ENCODE measurements around the gene LASP1. TPM values are rescaled to one million over a fixed set of nuclear protein-coding genes. Genes with fewer than 3 reads are reported as not detected.
"Not testable (repeated sequence)": the region's sequence is repeated elsewhere in the genome, so short reads cannot be mapped to it uniquely, and the experiment has no call there.

The LASP1 gene
- total RNA-seq, 1 donor = 81.9 TPM

DNA sequence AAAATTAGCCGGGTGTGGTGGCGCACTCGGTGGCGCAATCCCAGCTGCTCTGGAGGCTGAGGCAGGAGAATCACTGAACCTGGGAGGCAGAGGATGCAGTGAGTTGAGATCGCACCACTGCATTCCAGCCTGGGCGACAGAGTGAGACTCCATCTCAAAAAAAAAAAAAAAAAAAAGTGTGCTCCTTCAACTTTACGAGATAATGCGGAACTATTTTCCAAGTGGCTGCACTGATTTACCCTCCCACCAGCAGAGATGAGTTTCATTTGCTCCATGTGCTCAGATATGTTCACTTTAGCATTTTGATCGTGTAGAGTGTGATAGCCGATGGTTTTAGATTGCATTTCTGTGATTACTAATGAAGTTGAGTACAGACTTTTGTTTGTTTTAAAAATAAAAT, 35.5 kb downstream of the LASP1 start:
- DNase-seq (ENCODE audit: low read depth in 2 of 3, low spot score in 2 of 3) = no peak

DNA sequence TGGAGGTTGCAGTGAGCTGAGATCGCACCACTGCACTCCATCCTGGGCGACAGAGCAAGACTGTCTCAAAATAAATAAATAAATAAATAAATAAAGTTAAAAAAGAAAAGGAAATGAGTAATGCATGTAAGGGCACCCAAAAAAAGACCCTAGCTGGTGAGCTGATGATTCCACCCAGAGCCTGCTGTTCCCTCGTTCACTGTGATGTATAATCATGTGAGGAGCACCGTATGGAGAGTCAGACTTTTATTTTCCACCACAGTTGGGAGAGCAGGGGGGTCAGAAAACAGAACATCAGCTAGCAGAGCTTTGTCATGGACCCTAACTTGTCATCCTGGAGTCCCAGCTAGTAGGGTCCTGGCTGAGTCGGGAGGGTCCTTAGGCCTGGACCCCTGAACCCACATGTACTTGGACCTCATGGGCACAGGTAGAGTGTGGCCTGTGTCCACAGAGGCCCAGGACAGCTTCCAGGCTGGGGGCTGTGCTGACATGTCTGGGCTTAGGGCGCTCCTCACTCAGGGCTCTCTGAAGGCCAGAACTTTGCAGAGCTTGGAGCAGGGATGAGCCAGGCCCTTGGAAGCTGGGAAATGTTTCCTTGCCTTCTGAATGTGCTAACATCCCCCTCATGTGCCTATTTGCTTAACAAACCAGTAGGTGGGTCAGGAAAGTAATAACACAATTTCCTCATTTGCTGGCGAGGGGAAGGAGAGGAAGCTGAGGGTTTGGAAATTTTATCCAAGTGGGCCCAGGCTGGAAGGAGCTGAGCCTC, 36.8 kb downstream of the LASP1 start:
- DNase-seq (ENCODE audit: low read depth in 2 of 3, low spot score in 2 of 3) = no peak

DNA sequence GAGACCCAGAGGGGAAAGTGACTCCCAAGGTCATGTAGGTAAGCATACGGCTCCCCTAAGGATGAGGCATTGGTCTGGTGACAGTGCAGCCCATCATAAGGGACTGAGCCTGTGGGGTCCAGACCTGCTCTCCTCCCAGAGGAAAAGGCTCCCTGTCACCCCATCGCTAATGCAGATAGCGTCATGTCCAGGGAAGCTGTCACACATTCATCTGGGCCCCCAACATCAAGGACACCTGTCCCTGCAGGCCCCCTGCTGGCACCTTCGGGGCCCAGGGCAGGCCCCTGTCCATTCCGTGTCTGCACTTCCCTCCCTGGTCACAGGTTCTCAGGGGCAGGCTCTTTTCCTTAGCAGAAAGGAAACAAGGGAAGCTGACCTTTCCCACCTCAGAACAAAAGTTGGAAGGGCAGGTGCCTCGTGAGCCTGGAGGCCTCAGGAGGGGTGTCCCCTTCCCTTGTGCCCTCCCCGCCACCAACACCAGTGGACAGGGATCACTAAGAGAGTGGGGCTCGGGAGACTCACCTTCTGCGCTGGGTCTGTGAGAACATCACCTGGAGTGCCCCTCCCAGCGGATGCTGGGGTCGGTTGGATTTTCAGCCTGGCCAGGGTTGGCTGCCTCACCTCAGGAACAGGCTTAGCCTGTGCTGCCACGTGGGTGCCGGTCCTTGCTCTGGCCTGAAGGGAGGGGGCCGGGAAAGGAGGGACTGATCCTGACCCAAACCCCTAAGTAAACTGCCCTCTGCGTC, 38.2 kb downstream of the LASP1 start:
- DNase-seq (ENCODE audit: low read depth in 2 of 3, low spot score in 2 of 3) = no peak

DNA sequence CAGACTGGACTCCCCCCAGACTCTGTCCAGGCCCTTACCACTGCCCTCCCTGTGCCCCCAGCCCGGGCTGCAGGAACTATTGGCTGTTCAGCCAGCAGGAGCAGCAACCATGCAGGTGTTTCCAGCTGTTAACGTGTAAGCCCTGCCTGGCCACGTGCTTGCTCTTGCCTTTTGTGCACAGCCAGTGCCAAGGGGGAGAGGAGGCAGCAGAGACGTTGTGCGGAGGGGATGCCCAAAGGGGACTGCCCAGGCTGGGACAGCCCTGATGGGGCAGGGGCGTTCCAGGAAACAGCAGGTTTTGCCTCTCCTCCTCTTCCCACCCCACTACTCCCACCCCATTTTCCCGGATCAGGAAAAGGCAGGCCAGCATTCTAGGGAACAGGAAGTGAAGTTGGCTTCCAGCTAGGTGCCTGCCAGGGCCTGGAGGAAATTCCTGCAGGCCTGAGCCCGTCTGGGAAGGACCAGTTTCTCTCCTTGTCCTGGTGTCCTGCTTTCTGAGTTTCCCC, 38.9 kb downstream of the LASP1 start:
- DNase-seq (ENCODE audit: low read depth in 2 of 3, low spot score in 2 of 3) = no peak

DNA sequence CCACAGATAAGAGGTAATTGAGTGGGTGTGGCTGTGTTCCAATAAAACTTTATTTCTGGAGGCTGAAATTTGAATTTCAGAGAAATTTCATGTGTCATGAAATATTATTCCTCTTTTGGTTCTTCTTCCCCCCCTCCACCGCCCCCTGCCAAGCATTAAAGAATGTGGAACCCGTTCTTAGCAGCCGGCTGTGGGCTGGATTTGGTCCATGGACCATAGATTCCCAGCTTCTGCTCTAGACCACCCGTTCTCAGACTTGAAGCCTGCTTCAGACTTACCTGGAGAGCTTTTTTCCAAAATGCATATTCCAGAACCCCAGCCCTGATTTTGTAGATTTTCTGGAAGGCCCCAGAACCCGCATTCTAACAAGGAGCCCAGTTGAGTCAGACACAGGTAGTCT, 40.5 kb downstream of the LASP1 start:
- DNase-seq (ENCODE audit: low read depth in 2 of 3, low spot score in 2 of 3) = no peak

DNA sequence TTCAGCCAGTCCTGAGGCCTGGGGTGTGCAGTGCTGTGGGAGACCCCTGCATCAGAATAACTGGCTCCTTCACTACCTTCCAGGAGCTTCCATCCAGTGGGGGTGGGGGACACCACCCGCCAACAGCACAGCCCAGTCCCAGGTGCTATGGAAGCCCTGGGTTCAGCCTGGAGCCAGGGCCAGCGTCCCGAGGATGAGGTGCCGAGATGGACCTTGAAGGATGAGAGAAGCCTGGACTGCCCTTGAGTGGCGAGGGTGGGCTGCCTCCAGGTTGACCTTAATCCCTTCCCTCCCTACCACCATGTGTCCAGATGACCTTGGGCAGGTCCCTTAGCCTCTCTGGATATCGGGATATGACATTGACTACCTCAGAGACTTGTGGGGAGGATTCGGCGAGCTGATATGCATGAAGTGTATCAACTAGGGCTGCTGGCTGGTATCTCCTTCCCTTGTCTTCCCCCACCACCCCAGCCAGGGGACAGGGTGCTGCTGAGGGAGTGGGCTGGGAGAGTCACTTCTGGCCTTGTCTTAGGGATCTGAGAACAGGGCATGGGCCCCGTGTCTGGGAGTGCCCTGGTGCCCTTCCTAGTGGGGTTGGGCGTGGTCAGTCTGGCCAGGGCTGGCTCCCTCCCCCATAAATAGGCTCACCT, 41.3 kb downstream of the LASP1 start:
- DNase-seq (ENCODE audit: low read depth in 2 of 3, low spot score in 2 of 3) = no peak

DNA sequence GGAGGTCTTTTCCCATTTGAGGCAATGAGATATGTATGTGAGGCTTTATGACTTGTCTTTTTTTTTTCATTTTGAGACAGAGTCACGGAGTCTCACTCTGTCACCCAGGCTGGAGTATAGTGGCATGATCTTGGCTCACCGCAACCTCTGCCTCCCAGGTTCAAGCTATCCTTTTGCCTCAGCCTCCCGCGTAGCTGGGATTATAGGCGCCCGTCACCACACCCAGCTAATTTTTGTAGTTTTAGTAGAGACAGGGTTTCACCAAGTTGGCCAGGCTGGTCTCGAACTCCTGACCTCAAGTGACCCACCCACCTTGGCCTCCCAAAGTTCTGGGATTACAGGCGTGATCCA, 41.8 kb downstream of the LASP1 start:
- not testable (repeated sequence) for DNase-seq (ENCODE audit: low read depth in 2 of 3, low spot score in 2 of 3)

DNA sequence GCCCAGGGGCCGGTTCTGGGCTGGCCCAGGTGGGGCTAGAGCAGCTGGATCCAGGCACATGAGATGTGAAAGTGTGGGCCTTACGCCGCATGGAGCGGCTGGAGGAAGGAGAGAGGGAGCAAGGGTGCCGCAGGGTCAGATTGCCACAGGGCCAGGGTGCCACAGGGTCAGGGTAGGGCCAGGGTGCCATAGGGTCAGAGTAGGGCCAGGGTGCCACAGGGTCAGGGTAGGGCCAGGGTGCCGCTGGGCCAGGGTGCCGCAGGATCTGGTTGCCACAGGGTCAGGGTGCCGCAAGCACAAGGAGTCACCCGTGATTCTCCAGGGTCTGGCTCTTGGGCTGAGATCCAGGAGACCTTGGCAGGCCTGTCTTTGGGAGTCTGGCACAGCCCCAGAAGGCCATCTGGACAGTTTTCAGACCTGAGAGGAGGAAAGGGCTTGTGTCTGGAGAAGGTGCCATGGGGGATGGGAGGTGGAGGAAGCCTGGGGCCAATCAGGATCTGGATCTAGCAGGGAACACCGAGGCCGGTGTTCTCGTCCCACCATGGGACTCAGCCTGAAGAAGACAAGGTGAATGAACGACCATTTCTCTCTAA, 42.5 kb downstream of the LASP1 start:
- DNase-seq (ENCODE audit: low read depth in 2 of 3, low spot score in 2 of 3) = no peak

DNA sequence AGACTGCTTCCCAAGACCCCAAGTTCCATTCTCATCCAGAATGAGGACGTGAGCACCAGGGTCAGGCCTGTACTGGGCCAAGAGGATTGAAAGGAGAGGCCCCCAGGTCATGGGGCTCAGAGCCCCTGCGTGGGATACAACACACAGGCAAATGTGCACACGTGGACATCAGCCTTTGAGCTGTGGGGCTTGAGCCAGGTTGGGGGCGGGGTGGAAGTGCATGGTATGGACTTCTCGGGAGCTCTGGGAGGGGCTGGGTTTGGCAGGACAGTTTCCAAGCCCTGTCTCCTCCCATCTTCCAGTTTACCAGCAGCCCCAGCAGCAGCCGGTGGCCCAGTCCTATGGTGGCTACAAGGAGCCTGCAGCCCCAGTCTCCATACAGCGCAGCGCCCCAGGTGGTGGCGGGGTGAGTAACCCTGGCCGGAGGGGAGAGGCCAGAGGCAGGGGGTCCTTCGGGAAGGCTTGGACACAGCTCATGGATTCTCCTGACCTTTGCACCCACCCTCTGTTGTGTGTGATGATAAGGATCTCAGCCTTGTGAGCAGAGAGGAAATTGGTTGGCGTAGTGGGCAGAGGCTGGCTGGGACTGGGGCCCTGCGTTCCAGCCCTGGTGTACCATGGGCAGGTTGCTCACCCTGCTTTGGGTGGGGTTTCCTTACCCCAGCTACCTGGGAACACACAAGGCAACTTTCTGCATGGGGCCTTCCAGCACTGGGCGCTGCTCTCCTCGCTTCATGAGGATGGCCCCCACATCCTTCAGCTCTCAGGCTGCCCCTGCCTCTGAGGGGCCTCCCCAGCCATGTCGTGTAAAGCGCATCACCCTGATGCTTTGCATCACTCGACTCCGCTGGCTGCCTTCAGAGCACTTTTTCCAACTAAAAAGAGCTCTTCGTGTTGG, 45.1 kb downstream of the LASP1 start:
- DNase-seq (ENCODE audit: low read depth in 2 of 3, low spot score in 2 of 3) = no peak

DNA sequence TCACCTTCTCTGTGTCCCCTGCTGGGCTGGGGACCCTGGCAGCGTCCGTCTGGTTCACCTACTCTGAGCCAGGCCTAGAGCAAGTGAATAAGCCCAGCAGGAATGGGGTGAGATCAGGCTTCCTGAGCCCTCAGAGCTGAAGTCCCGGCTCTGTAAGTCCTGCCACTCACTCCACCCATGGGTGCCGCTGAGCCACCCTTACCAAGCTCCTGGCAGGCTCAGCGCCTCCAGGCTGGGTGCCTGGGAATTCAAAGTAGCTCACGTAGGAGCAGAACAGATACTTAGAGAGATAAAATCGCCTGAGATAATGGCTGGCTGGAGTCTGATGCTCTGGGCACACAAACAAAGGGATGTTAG, 45.8 kb downstream of the LASP1 start:
- DNase-seq (ENCODE audit: low read depth in 2 of 3, low spot score in 2 of 3) = no peak

DNA sequence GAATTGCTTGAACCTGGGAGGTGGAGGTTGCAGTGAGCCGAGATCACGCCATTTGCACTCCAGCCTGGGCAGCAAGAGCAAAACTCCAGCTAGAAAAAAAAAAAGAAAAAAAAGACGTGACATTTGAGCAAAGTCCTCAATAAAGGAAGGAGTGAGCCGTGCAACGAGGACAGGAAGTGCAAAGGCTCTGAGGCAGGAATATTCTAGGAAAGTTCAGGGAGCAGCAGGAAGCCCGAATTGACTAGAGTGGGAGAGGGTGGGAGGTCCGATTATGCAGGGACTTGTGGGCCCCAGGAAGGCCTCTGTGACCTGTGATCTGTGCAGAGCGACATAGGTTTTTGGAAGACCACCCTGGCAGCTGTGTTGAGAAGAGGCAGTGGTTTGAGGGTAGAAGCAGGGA, 46.9 kb downstream of the LASP1 start:
- no peak for DNase-seq (ENCODE audit: low read depth in 2 of 3, low spot score in 2 of 3)

DNA sequence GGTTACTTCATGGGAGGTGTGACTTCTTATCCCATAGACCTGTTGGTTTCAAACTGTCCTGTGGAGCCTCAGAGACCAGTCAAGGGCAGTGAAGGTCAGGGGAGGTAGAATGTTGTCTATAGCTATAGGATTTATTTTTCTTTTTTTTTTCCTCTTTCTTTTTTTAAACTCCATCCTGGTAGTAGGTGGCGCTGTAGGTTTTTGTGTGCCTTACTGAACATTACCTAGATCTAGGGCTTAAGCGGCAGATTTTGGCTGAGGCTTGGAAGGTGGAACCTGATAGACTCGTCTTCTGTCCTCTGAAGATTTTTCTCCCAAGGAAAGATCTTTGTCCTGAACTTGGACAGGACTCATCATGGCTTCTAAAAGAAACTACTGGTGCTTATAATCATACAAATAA, 47.4 kb downstream of the LASP1 start:
- no peak for DNase-seq (ENCODE audit: low read depth in 2 of 3, low spot score in 2 of 3)

DNA sequence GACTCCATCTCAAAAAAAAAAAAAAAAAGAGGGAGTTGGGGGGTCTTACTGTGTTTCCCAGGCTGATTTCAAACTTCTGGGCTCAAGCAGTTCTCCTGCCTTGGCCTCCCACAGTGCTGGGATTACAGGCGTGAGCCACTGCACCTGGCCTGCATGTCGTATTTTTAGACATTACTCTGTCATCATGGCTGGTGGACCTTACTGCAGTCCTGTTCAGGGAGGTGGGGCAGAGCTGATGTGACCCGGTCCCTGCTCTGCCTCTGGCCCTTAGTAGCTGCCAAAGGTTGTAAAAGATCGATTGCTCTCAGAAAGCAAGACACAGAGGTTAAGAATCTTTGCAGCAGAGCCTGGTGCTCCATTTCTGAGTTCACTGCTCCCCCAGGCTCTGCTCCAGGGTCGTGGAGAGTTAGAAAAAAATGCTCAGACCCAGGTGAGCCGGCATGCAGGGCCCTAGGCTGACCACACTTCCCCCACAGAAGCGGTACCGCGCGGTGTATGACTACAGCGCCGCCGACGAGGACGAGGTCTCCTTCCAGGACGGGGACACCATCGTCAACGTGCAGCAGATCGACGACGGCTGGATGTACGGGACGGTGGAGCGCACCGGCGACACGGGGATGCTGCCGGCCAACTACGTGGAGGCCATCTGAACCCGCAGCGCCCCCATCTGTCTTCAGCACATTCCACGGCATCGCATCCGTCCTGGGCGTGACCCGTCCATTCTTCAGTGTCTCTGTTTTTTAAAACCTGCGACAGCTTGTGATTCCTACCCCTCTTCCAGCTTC, 48.5 kb downstream of the LASP1 start:
- no peak for DNase-seq (ENCODE audit: low read depth in 2 of 3, low spot score in 2 of 3)

DNA sequence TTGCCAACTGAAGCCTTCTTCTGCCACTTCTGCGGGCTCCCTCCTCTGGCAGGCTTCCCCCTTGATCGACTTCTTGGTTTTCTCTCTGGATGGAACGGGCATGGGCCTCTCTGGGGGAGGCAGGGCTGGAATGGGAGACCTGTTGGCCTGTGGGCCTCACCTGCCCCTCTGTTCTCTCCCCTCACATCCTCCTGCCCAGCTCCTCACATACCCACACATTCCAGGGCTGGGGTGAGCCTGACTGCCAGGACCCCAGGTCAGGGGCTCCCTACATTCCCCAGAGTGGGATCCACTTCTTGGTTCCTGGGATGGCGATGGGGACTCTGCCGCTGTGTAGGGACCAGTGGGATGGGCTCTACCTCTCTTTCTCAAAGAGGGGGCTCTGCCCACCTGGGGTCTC, 49.1 kb downstream of the LASP1 start:
- DNase-seq (ENCODE audit: low read depth in 2 of 3, low spot score in 2 of 3) = no peak

DNA sequence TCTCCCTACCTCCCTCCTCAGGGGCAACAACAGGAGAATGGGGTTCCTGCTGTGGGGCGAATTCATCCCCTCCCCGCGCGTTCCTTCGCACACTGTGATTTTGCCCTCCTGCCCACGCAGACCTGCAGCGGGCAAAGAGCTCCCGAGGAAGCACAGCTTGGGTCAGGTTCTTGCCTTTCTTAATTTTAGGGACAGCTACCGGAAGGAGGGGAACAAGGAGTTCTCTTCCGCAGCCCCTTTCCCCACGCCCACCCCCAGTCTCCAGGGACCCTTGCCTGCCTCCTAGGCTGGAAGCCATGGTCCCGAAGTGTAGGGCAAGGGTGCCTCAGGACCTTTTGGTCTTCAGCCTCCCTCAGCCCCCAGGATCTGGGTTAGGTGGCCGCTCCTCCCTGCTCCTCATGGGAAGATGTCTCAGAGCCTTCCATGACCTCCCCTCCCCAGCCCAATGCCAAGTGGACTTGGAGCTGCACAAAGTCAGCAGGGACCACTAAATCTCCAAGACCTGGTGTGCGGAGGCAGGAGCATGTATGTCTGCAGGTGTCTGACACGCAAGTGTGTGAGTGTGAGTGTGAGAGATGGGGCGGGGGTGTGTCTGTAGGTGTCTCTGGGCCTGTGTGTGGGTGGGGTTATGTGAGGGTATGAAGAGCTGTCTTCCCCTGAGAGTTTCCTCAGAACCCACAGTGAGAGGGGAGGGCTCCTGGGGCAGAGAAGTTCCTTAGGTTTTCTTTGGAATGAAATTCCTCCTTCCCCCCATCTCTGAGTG, 49.6 kb downstream of the LASP1 start:
- DNase-seq (ENCODE audit: low read depth in 2 of 3, low spot score in 2 of 3) = no peak

DNA sequence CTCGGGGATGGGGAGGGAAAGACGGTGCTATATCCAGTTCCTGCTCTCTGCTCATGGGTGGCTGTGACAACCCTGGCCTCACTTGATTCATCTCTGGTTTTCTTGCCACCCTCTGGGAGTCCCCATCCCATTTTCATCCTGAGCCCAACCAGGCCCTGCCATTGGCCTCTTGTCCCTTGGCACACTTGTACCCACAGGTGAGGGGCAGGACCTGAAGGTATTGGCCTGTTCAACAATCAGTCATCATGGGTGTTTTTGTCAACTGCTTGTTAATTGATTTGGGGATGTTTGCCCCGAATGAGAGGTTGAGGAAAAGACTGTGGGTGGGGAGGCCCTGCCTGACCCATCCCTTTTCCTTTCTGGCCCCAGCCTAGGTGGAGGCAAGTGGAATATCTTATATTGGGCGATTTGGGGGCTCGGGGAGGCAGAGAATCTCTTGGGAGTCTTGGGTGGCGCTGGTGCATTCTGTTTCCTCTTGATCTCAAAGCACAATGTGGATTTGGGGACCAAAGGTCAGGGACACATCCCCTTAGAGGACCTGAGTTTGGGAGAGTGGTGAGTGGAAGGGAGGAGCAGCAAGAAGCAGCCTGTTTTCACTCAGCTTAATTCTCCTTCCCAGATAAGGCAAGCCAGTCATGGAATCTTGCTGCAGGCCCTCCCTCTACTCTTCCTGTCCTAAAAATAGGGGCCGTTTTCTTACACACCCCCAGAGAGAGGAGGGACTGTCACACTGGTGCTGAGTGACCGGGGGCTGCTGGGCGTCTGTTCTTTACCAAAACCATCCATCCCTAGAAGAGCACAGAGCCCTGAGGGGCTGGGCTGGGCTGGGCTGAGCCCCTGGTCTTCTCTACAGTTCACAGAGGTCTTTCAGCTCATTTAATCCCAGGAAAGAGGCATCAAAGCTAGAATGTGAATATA, 50.8 kb downstream of the LASP1 start:
- DNase-seq (ENCODE audit: low read depth in 2 of 3, low spot score in 2 of 3) = no peak

DNA sequence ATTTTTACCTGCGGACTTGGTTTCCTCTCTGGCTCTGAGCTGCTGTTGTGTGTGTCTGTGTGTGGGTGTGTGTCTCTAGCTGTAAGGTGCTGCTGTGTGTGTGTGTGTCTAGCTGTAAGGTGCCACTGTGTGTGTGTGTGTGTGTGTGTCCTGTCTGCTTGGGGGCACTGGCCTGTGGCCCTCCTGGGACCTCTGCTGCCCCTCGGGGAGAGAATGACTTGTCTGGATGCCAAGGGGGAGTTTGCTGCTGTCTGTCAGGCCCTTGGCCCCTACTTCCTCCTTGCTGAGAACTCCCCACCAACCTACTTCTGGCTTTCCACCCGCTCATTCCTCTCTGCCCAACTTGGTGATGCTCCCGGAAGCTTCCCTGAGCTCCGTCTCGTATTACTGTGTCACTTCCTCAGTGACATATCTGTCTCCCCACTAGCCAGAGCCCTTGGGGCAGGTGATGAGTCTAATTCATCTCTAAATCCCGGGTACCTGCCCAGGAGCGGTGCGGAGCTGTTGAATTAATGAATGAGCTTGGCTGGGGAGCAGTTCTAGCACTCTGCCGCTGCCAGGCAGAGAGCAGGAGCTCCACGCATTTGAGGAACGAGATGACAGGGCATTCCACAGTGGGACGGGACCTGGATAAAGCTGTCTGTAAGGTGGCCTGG, 52.0 kb downstream of the LASP1 start:
- DNase-seq (ENCODE audit: low read depth in 2 of 3, low spot score in 2 of 3) = no peak
